T-helper 2 cell treated with Interferon-gamma antibody and Interleukin-4, amounts not matched to agents 100 ng/mL and 5 ng/mL, for 36 hours (primary cell): ENCODE measurements around the gene PRAMEF26. TPM values are rescaled to one million over a fixed set of nuclear protein-coding genes. Genes with fewer than 3 reads are reported as not detected.
"Not testable (repeated sequence)": the region's sequence is repeated elsewhere in the genome, so short reads cannot be mapped to it uniquely, and the experiment has no call there.

Experiments used
- intact Hi-C: fragments of 100-400 bp; cut with micrococcal nuclease; formaldehyde crosslinking; loops from one replicate; pipeline ENCODE4 v1.15.1; 2023
- total RNA-seq: library from RNA; stranded (reverse); gene quantifications from 2 replicates; pipeline ENCODE4 v1.2.3, GENCODE V29; 2022

Gene PRAMEF26
- not detected in 2 replicates for total RNA-seq

GRCh38 chr1:13155909-13156308 lies at the start of gene PRAMEF26:
TSS of gene PRAMEF26 (minus strand) at chr1:13156009. CDS start at chr1:13153095, 2,914 bp downstream.
- intact Hi-C loops = not testable (repeated sequence)

GRCh38 chr1:13201309-13201708 lies 45.5 kb upstream of the PRAMEF26 start, which contains the start of gene PRAMEF13:
TSS of gene PRAMEF13 (minus strand) at chr1:13201409. CDS start at chr1:13199589, 1,820 bp downstream.
- intact Hi-C loops = not testable (repeated sequence)

GRCh38 chr1:13171548-13171947 lies 15.7 kb upstream of the PRAMEF26 start, which contains the start of gene PRAMEF9:
TSS of gene PRAMEF9 (plus strand) at chr1:13171848. CDS start at chr1:13175281, 3,433 bp downstream.
- intact Hi-C loops = not testable (repeated sequence)

GRCh38 chr1:13165531-13165930 lies 9.7 kb upstream of the PRAMEF26 start, which contains the start of gene HNRNPCL4:
TSS of gene HNRNPCL4 (minus strand) at chr1:13165631. CDS start at chr1:13165467, 164 bp downstream.
- intact Hi-C loops = not testable (repeated sequence)

- intact Hi-C loops = not testable (repeated sequence)
Measured at GRCh38 chr1:13116754-13117153, 39.1 kb downstream of the PRAMEF26 start, which contains the start of gene HNRNPCL2. TSS of gene HNRNPCL2 (minus strand) at chr1:13116854. CDS start at chr1:13116400, 454 bp downstream.

Other genes starting within 250 kb of the PRAMEF26 start
- not detected in 2 replicates for gene PRAMEF7, start 239.4 kb downstream of the PRAMEF26 start, total RNA-seq
- not detected in 2 replicates for gene PRAMEF6, start 208.4 kb downstream of the PRAMEF26 start, total RNA-seq
- not detected in 2 replicates for gene PRAMEF27, start 99.4 kb downstream of the PRAMEF26 start, total RNA-seq
- gene HNRNPCL3, start 95.2 kb downstream of the PRAMEF26 start, total RNA-seq = not detected in 2 replicates
- not detected in 2 replicates for gene PRAMEF25, start 85.2 kb downstream of the PRAMEF26 start, total RNA-seq
- gene HNRNPCL2, start 39.2 kb downstream of the PRAMEF26 start, total RNA-seq = not detected in 2 replicates
- not detected in 2 replicates for gene HNRNPCL4, start 9.6 kb upstream of the PRAMEF26 start, total RNA-seq
- gene PRAMEF9, start 15.8 kb upstream of the PRAMEF26 start, total RNA-seq = not detected in 2 replicates
- gene PRAMEF13, start 45.4 kb upstream of the PRAMEF26 start, total RNA-seq = not detected in 2 replicates
- not detected in 2 replicates for gene PRAMEF18, start 70.1 kb upstream of the PRAMEF26 start, total RNA-seq
- gene PRAMEF5, start 98.2 kb upstream of the PRAMEF26 start, total RNA-seq = not detected in 2 replicates
- gene PRAMEF8, start 129.1 kb upstream of the PRAMEF26 start, total RNA-seq = not detected in 2 replicates
- not detected in 2 replicates for gene PRAMEF33, start 147.5 kb upstream of the PRAMEF26 start, total RNA-seq
- not detected in 2 replicates for gene PRAMEF15, start 159.6 kb upstream of the PRAMEF26 start, total RNA-seq
- not detected in 2 replicates for gene PRAMEF14, start 191.1 kb upstream of the PRAMEF26 start, total RNA-seq
- gene PRAMEF19, start 215.9 kb upstream of the PRAMEF26 start, total RNA-seq = not detected in 2 replicates
- not detected in 2 replicates for gene PRAMEF17, start 233.6 kb upstream of the PRAMEF26 start, total RNA-seq